HG03558 (cell line): ENCODE measurements around the gene CCDC88C.

Experiments used
- ATAC-seq: cut with Tn5 transposase; IDR thresholded peaks from one replicate; pipeline ENCODE4 v1.9.1; 2021; ENCODE audit warnings: moderate number of reproducible peaks; ENCODE audit not compliant: unreplicated experiment; ENCODE audit errors: extremely low read depth

Gene CCDC88C

GRCh38 chr14:91299121-91300115 is 118.2 kb downstream of the CCDC88C start:
- no peak for ATAC-seq

GRCh38 chr14:91298576-91298975 is 119.0 kb downstream of the CCDC88C start:
- no peak for ATAC-seq

DNA sequence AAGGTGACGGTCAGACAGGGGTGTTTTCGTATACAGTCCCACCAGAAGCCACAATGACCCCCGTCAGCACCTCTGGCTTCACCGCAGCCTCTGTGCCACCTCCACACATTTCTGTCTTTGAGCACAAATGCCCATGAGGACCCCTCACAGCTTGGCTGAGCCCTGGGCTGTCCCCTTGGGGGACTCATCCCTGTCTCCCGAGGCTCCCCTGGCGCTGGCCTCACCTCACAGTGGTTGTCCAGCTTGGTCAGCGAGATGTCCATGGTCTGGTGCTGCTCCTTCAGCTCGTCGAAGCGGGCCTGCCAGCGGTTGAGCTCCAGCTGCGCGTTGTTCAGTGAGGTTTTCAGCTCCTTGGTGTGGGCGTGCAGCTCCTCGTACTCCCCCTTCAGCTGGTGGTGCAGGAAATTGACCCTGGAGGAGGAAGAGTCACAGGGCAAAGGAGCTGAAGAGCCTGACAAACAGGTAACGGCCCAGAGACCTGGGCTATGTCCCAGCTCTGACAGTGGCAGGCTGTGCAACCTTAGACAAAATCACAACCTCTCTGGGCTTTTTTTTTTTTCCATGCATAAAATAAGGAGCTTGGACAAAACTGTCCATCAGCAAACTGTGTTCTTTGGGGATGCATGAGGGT is 120.4 kb downstream of the CCDC88C start:
- no peak for ATAC-seq

DNA sequence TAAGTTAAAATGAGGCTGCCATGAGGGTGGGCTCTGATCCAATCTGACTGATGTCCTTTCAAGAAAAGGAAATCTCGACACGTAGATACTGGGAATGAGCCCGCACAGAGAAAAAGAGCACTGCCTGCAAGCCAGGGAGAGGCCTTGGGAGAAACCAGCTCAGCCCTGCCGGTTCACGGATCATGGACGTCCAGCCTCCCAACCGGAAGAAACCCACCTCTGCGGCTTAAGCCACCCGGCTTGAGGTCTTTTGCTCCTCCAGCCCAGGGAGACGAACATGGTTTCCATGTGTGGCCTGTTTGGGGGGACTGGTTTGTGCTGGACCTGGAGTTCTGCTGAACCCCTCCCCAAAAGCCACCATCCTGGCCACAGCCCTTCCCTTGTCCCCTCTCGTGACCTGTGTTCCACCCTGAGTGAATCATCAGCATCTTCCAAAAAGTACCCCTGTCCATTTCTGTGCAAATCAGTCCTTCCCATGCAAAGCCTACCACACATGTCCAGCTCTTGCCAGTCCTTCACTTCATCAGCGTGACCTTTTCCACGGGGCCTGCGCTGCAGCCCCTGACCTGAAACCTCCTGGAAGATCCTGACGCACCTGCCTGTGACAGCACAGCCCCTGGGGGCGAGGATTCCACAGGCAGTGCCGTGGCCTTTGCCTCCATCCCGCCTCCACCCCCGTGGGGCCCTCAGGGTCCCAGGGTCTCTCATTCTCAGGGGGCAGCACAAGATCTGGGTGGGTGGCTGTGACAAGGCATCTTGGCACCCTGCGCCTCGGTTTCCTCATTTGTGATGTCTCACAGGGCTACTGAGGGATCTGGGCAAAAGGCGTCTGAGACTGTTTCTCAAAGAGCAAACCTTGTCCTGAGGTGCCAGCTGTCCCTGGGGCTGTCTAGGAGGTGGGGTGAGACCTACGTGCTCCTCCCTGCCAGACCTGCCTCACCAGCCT is 121.5 kb downstream of the CCDC88C start:
- no peak for ATAC-seq

DNA sequence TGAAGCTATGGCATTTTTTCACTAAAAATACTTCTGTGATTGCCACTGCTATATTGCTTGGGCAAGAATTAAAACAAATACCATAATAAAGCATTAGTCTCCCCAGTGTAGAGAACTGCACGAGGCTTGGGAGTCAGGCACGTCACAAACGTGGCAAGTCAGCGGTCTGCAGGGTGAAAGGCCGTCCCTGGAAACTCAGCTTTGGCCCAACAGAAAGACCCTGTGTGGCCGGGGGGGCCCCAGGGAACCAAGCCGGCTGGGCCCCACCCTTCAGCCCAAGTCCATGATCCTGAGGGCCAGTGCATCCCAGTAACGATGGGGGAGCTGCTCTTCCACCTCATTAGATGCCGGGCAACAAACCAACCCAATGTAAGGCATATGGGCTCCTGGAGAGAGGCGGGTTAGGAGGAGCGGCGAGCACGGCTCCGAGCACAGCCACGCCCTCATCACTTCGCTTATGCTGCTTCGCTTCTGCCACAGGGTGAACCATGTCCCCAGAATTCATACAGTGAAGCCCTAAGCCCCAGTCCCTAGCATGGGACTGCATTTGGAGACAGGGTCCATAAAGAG is 122.3 kb downstream of the CCDC88C start:
- ATAC-seq, result no peak

GRCh38 chr14:91294153-91294552 is 123.5 kb downstream of the CCDC88C start:
- ATAC-seq, result no peak

- ATAC-seq, result no peak
Observed at GRCh38 chr14:91293281-91293680, 124.3 kb downstream of the CCDC88C start.

GRCh38 chr14:91292491-91292890 is 125.1 kb downstream of the CCDC88C start:
- ATAC-seq, result no peak

- no peak for ATAC-seq
Observed at GRCh38 chr14:91291786-91292405, 125.7 kb downstream of the CCDC88C start.

DNA sequence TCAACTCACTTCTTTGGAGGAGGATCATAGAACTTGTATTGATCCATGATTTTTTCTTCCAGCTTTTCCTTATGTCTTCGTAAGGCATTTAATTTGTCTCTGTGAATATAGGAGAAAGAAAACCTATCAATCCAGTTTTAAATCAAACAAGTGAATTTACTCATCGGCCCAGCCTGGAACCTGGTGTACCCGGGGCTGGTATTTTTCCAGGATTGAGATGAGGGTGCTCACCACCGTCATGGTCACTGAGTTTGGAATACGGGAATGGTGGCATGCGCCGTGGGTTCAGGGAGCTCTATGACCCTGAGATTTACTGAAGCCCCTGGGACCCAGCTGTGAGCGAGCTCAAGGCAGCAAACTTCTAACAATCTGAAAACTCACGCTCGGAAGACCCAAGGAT is 126.6 kb downstream of the CCDC88C start:
- no peak for ATAC-seq

DNA sequence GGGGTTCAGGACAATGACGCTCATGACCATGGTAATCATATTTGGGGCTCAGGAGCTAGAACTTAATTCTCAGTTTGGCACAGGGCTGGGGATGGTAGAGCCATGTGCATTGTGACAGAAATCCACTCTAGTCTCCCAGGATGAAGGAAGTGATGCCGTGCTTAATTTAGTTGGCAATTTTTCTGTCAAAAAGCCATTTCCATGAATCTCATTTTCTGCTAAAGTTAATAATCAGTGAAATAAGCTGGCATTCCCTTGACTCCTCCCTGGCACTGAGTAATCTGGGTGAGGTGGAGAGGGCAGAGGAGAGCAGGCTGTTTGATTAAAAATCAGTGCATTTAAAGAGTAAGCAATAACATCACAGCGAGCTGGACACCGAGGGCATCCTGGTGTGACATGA is 128.2 kb downstream of the CCDC88C start:
- no peak for ATAC-seq

DNA sequence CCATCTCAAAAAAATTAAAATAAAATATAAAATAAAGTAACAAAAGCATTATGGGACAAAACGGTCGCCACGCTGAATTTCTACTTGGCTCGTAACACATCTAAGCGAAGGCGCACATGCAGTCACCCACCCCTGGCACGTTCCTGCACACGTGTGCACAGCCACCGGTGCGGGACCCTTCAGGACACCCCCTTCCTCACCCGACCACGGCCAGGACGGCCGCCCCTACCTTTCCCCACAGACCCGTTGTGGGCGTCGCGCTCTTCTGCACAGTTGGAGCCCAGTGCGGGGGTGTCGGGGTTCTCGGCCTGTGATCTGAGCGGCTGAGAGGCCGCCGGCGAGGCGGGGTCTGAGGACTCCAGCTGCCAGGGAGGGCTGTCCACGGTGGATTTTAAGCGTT is 128.7 kb downstream of the CCDC88C start:
- ATAC-seq, result no peak

GRCh38 chr14:91286530-91286937 is 131.1 kb downstream of the CCDC88C start:
- ATAC-seq, result no peak

DNA sequence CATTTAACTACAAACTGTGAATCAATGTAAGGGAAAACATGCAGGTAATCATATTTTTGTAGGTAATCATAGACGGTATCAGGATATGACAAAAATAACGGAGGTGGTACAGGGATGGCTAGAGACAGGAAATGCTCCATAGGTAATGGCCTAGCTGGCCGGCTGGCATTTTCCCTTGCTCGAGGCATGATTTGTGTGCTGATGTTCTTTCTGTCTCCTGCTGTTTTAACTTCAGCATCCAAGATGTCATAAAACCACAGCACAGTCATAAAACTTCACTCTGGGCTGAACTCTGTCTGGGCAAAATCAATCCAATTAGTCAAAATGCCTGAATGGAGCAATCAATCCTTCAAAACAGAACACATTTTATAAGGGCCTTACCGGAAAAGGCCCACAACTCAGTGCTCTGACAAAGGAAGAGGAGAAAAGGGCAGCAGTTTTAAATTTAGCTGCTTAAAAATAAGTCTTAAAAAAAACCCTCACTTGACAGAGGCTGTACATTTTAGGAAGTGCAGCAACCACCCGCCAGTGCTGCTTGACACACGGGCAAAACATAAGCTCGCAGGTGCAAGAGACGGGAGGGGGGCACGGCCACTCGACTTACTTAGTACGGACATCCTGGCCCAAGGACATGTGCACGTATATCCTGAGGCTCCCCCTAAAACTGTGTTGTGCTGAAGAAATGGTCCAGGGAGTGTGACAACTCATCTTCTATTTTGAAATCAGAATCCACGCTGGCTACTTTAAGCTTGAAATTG is 132.7 kb downstream of the CCDC88C start:
- ATAC-seq, result no peak

GRCh38 chr14:91284146-91284790 is 133.4 kb downstream of the CCDC88C start:
- ATAC-seq, result no peak

DNA sequence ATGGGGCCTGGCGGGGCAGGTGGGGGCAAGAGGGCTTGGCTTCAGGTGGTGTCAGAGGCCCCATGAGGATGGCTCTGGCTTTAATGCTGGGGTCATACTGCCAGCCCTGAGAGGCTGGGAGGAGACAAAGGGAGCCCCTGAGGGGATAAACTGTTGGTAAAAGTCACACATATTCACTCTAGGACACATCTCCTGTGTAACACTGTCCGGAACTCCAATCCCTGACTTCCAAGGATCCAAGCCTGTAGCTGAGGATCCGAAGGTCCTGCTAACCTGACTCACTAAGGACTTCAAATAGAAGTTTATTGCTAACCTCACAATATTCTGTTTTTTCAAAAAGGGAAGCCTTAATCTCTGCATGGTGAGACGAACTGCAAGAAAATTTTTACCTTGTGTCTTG is 134.0 kb downstream of the CCDC88C start:
- ATAC-seq, result no peak

DNA sequence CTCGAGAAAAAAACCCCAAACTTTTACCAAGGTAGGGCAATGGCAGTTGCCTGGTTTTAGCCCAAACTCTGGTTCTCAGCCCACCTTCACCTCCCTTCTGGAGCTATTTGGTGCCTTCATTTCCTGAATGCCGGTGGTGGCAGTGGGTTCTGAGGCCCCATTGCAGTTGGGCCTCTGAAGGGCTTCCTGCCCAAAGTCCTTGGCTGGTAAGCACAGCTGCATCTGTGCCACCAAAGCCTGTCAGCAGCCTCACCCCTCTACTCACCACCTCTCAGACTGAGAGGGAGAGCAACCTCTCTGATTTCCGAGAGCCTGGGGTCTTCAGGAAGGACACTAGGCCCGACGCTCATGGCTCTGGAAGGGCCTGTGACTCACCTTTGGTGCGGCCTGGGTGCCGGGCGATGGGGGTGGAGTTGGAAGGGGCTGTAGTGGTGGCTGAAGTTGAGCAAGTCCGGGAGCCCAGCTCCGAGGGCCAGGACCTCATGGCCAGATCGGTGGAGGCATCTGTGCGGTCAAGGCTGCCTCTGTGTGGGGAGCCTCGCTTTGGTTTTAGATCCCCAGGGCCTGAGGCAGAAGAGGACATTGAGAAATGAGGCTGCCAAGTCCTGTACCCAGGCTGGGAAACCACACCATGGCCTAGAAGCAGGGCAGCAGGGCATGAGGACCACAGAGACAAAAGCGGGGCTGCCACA is 134.5 kb downstream of the CCDC88C start:
- no peak for ATAC-seq

- no peak for ATAC-seq
Observed at GRCh38 chr14:91281346-91281745, 136.3 kb downstream of the CCDC88C start.
